PC-9 (cell line): ENCODE measurements around the gene STX8. TPM values are rescaled to one million over a fixed set of nuclear protein-coding genes. Genes with fewer than 3 reads are reported as not detected.

Experiments
- BruUV-seq: library from RNA; stranded (reverse); fragments of 400-500 nt; replicated peaks from 2 replicates; lab custom pipeline; 2021; lab: Mats Ljungman, UMichigan
- CTCF ChIA-PET: fragments of 300-600 bp; sonication (Branson Sonifier 250); formaldehyde crosslinking; loops from one replicate; lab custom pipeline; 2022; ENCODE audit warnings: antibody characterized with exemption; lab: Charles Lee
- POLR2A ChIA-PET: fragments of 300-600 bp; sonication (Branson Sonifier 250); formaldehyde crosslinking; loops from one replicate; lab custom pipeline; 2022; ENCODE audit warnings: antibody characterized with exemption; ENCODE audit not compliant: unreplicated experiment; lab: Charles Lee
- DNase-seq, 2 experiments: peaks; one replicate each; pipeline versions ENCODE4 v3.0.0 to v3.0.0-alpha.2; 2015 to 2022; ENCODE audit warnings: mixed read lengths in 1 of 2
- H2AFZ ChIP-seq: fragments of 200-600 bp; sonication (generic); 2 replicates; pipeline ENCODE4 v1.8.1; 2017; ENCODE audit warnings: antibody characterized with exemption
- H3F3A ChIP-seq: fragments of 200-600 bp; sonication (generic); 2 replicates; pipeline ENCODE4 v1.8.1; 2017; ENCODE audit warnings: antibody characterized with exemption, mild to moderate bottlenecking, low read depth; ENCODE audit not compliant: insufficient read depth
- H3K27ac ChIP-seq: fragments of 200-600 bp; sonication (generic); 2 replicates; pipeline ENCODE4 v1.6.1; 2016; ENCODE audit warnings: mixed run types
- H3K27me3 ChIP-seq: fragments of 200-600 bp; sonication (generic); 2 replicates; pipeline ENCODE4 v1.6.1; 2016; ENCODE audit warnings: low read depth, mixed run types; ENCODE audit not compliant: insufficient read depth
- H3K36me3 ChIP-seq: fragments of 200-600 bp; sonication (generic); 2 replicates; pipeline ENCODE4 v1.6.1; 2016; ENCODE audit warnings: low read depth, mixed run types
- H3K4me1 ChIP-seq: fragments of 200-600 bp; sonication (generic); replicated peaks from 2 replicates; pipeline ENCODE4 v1.6.1; 2016; ENCODE audit warnings: mixed run types; ENCODE audit not compliant: insufficient read depth
- H3K4me2 ChIP-seq: fragments of 200-600 bp; sonication (generic); 2 replicates; pipeline ENCODE4 v1.6.1; 2017; ENCODE audit warnings: mixed run types
- H3K4me3 ChIP-seq: fragments of 200-600 bp; sonication (generic); 2 replicates; pipeline ENCODE4 v1.6.1; 2016; ENCODE audit warnings: mixed run types
- H3K79me2 ChIP-seq: fragments of 200-600 bp; sonication (generic); 2 replicates; pipeline ENCODE4 v1.6.1; 2017; ENCODE audit warnings: low read depth, mixed run types
- H3K9me2 ChIP-seq: fragments of 200-600 bp; sonication (generic); 2 replicates; pipeline ENCODE4 v1.8.1; 2017; ENCODE audit warnings: mild to moderate bottlenecking; ENCODE audit not compliant: insufficient read depth
- H3K9me3 ChIP-seq: fragments of 200-600 bp; sonication (generic); 2 replicates; pipeline ENCODE4 v1.8.1; 2016; ENCODE audit warnings: low read depth; ENCODE audit not compliant: insufficient read depth
- H4K20me1 ChIP-seq: fragments of 200-600 bp; sonication (generic); 2 replicates; pipeline ENCODE4 v1.8.1; 2017; ENCODE audit not compliant: insufficient read depth
- CTCF ChIP-seq: fragments of 200-600 bp; sonication (generic); conservative IDR thresholded peaks from 2 replicates; pipeline ENCODE4 v1.6.1; 2017; ENCODE audit warnings: mixed run types, antibody characterized with exemption, mild to moderate bottlenecking, moderate library complexity
- EZH2 ChIP-seq: fragments of 200-600 bp; sonication (generic); IDR thresholded peaks from 2 replicates; pipeline ENCODE4 v1.8.0; 2017; ENCODE audit warnings: antibody characterized with exemption, low read depth
- intact Hi-C: fragments of 100-400 bp; cut with micrococcal nuclease; formaldehyde crosslinking; loops from one replicate; pipeline ENCODE4 v1.10.0; 2022; ENCODE audit not compliant: unreplicated experiment
- total RNA-seq: library from RNA; stranded (reverse); gene quantifications from 2 replicates; pipeline ENCODE4 v1.2.3, GENCODE V29; 2021

STX8 gene
- total RNA-seq, 1 experiment from 2014 or later: 60.6 TPM

- ChIA-PET POLR2A (no interaction called here), CTCF (no interaction called here)
- Histone ChIP-seq H4K20me1 (no peaks in the 10 kb centered on the region), H3K27me3 (no peaks in the 10 kb centered on the region), H3K4me3 (no peak overlapping the region), H3K79me2 (no peaks in the 10 kb centered on the region), H3K9me3 (no peaks in the 10 kb centered on the region), H3K36me3 (no peaks in the 10 kb centered on the region), H3K27ac (no peak overlapping the region), H3K4me2 (no peak overlapping the region), H3K4me1 (no peaks in the 10 kb centered on the region), H2AFZ (no peak overlapping the region), H3F3A (no peaks in the 10 kb centered on the region), H3K9me2 (no peaks in the 10 kb centered on the region)
- no TSS peak for BruUV-seq
- no peak for DNase-seq
- intact Hi-C loops: no loop called here
- TF ChIP-seq EZH2 (no peak), CTCF (no peak)
Measured at GRCh38 chr17:9443811-9444210, 131.8 kb downstream of the STX8 start.

GRCh38 chr17:9439851-9440250 is 135.8 kb downstream of the STX8 start:
- BruUV-seq: no TSS peak
- H3K4me2 ChIP-seq: no peak overlapping the region
- no peaks in the 10 kb centered on the region for H3K9me3 ChIP-seq
- ChIA-PET CTCF (interaction anchor here (0.5 kb wide), 1 partner anchor 1470 kb away, joined by 6 read pairs; no protein-coding TSS in a partner anchor), POLR2A (no interaction called here)
- H3K4me3 ChIP-seq: no peak overlapping the region
- H3K9me2 ChIP-seq: no peaks in the 10 kb centered on the region
- no peak overlapping the region for H2AFZ ChIP-seq
- no peak for TF ChIP-seq CTCF
- no peak for TF ChIP-seq EZH2
- no peaks in the 10 kb centered on the region for H3F3A ChIP-seq
- no peaks in the 10 kb centered on the region for H4K20me1 ChIP-seq
- H3K27me3 ChIP-seq: no peaks in the 10 kb centered on the region
- H3K36me3 ChIP-seq: no peaks in the 10 kb centered on the region
- H3K79me2 ChIP-seq: no peaks in the 10 kb centered on the region
- intact Hi-C loops: no loop called here
- no peak overlapping the region for H3K27ac ChIP-seq
- H3K4me1 ChIP-seq: 0 out of 2 replicates have a peak, but pooled peaks cover 3% of the 10 kb centered on the region
- DNase-seq: no peak

GRCh38 chr17:9436630-9437029 is 139.0 kb downstream of the STX8 start:
- TF ChIP-seq EZH2: no peak
- TF ChIP-seq CTCF: no peak
- H3K4me2 ChIP-seq: no peak overlapping the region
- H2AFZ ChIP-seq: no peak overlapping the region
- no peaks in the 10 kb centered on the region for H3F3A ChIP-seq
- no TSS peak for BruUV-seq
- no peak overlapping the region for H3K27ac ChIP-seq
- no peaks in the 10 kb centered on the region for H3K9me2 ChIP-seq
- H3K4me3 ChIP-seq: no peak overlapping the region
- H3K4me1 ChIP-seq: 0 out of 2 replicates have a peak, but pooled peaks cover 7% of the 10 kb centered on the region
- DNase-seq: no peak
- H3K27me3 ChIP-seq: no peaks in the 10 kb centered on the region
- no peaks in the 10 kb centered on the region for H3K36me3 ChIP-seq
- H4K20me1 ChIP-seq: no peaks in the 10 kb centered on the region
- no peaks in the 10 kb centered on the region for H3K79me2 ChIP-seq
- CTCF ChIA-PET: no interaction called here
- no peaks in the 10 kb centered on the region for H3K9me3 ChIP-seq
- intact Hi-C loops: no loop called here
- POLR2A ChIA-PET: interaction anchor here (0.6 kb wide), 1 partner anchor 302 kb away, joined by 3 read pairs; no protein-coding TSS in a partner anchor
